ENCODE results near the gene CYP2W1.

CYP2W1 gene

GRCh38 chr7:1024876-1025742 is 42.1 kb downstream of the CYP2W1 start:
- Mint-ChIP-seq H3K4me1 (peaks cover 39% of the 10 kb centered on the region), H3K27me3 (ENCODE audit: low read depth) (peaks cover 6% of the 10 kb centered on the region), H3K36me3 (ENCODE audit: low read depth) (peaks cover 26% of the 10 kb centered on the region), H3K4me3 (peak overlapping the region; percentile 37 to 60 (median 56)), H3K9me3 (no peaks in the 10 kb centered on the region), H3K27ac (no peak overlapping the region)
- TF ChIP-seq CTCF (IDR thresholded peaks at IDR 0.05; ENCODE audit: unreplicated experiment in 3 of 3), result no peak

GRCh38 chr7:1025743-1026581 is 43.0 kb downstream of the CYP2W1 start:
- no peak for TF ChIP-seq CTCF (IDR thresholded peaks at IDR 0.05; ENCODE audit: unreplicated experiment in 3 of 3)
- H3K36me3 Mint-ChIP-seq (ENCODE audit: low read depth), result peaks cover 26% of the 10 kb centered on the region
- peaks cover 6% of the 10 kb centered on the region for H3K27me3 Mint-ChIP-seq (ENCODE audit: low read depth)
- no peaks in the 10 kb centered on the region for H3K9me3 Mint-ChIP-seq
- H3K4me1 Mint-ChIP-seq, result peaks cover 39% of the 10 kb centered on the region
- peak overlapping the region; percentile 88 to 94 (median 92) for H3K4me3 Mint-ChIP-seq
- peak overlapping the region in 1 of 3 experiments; percentile 18 for H3K27ac Mint-ChIP-seq

- no peak for TF ChIP-seq CTCF (IDR thresholded peaks at IDR 0.05; ENCODE audit: unreplicated experiment in 3 of 3)
Measured at GRCh38 chr7:1026721-1027161, 43.8 kb downstream of the CYP2W1 start.

GRCh38 chr7:1027242-1028043 is 44.5 kb downstream of the CYP2W1 start:
- peaks cover 6% of the 10 kb centered on the region for H3K27me3 Mint-ChIP-seq (ENCODE audit: low read depth)
- H3K9me3 Mint-ChIP-seq, result no peaks in the 10 kb centered on the region
- peaks cover 39% of the 10 kb centered on the region for H3K4me1 Mint-ChIP-seq
- peak overlapping the region; percentile 38 to 81 (median 51) for H3K27ac Mint-ChIP-seq
- H3K36me3 Mint-ChIP-seq (ENCODE audit: low read depth), result peaks cover 15% of the 10 kb centered on the region
- no peak for TF ChIP-seq CTCF (IDR thresholded peaks at IDR 0.05; ENCODE audit: unreplicated experiment in 3 of 3)
- peak overlapping the region; percentile 88 to 94 (median 92) for H3K4me3 Mint-ChIP-seq

More at GRCh38 chr7:1026721-1027161, 43.8 kb downstream of the CYP2W1 start:
- peaks cover 6% of the 10 kb centered on the region for H3K27me3 Mint-ChIP-seq (ENCODE audit: low read depth)
- no peaks in the 10 kb centered on the region for H3K9me3 Mint-ChIP-seq
- peaks cover 20% of the 10 kb centered on the region for H3K36me3 Mint-ChIP-seq (ENCODE audit: low read depth)
- H3K4me1 Mint-ChIP-seq, result peaks cover 39% of the 10 kb centered on the region
- H3K27ac Mint-ChIP-seq, result peak overlapping the region; percentile 38 to 74 (median 51)
- peak overlapping the region; percentile 88 to 94 (median 92) for H3K4me3 Mint-ChIP-seq

- TF ChIP-seq CTCF (IDR thresholded peaks at IDR 0.05; ENCODE audit: unreplicated experiment in 3 of 3), result no peak
- Mint-ChIP-seq H3K36me3 (ENCODE audit: low read depth) (peaks cover 11% of the 10 kb centered on the region), H3K4me3 (peak overlapping the region; percentile 72 to 81 (median 79))
Measured at GRCh38 chr7:1028044-1028770, 45.2 kb downstream of the CYP2W1 start.

More at GRCh38 chr7:1028044-1028770, 45.2 kb downstream of the CYP2W1 start:
- Mint-ChIP-seq H3K27ac (peak overlapping the region; percentile 84 to 94 (median 94)), H3K4me1 (peaks cover 43% of the 10 kb centered on the region), H3K9me3 (no peaks in the 10 kb centered on the region), H3K27me3 (ENCODE audit: low read depth) (peaks cover 4% of the 10 kb centered on the region)

All from nephron (organoid).